Tibial nerve (tissue), 4 donors: Measurements from ENCODE around the gene TNFRSF25.

Experiments
- EP300 ChIP-seq, 2 donors: sonication (generic); formaldehyde crosslinking; IDR thresholded peaks; one replicate each; pipeline ENCODE4 v1.6.1; 2017; ENCODE audit warnings: antibody characterized with exemption in 2 of 2, mild to moderate bottlenecking in 1 of 2
- POLR2A ChIP-seq, 2 donors: fragments of 450-650 bp; IDR thresholded peaks; one replicate each; pipeline ENCODE4 v1.6.1; 2017; ENCODE audit warnings: antibody characterized with exemption in 2 of 2, mild to moderate bottlenecking in 2 of 2, moderate library complexity in 2 of 2
- TF ChIP-seq, protein P1 (sequence below), 5 experiments: fragments of 200-600 bp in 3 of 5; fragments of 450-650 bp in 2 of 5; sonication (generic) in 3 of 5; IDR thresholded peaks; one replicate each; pipeline ENCODE4 v1.5.1; 2016 to 2019; ENCODE audit warnings: antibody characterized with exemption in 5 of 5, mild to moderate bottlenecking in 3 of 5, moderate library complexity in 2 of 5

DNA sequence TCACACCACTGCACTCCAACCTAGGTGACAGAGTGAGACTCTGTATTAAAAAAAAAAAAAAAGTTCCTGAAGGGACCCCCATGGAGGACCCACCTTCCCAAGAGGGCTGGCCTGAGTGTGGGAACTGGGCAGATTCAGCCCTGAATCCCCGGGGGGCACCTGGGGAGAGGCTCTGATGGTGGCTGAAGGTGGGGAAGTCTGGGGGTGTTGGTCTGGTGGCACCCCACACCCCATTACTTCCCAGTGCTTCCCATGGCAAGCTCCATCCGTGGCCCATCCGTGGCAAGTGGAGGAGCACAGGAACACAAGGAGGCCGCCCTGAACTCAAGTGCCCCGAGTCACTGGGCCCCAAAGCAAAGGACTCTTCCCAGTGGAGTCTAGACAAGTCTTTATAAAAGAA, 778 bp upstream of the TNFRSF25 start:
- TF ChIP-seq, protein P1, sequence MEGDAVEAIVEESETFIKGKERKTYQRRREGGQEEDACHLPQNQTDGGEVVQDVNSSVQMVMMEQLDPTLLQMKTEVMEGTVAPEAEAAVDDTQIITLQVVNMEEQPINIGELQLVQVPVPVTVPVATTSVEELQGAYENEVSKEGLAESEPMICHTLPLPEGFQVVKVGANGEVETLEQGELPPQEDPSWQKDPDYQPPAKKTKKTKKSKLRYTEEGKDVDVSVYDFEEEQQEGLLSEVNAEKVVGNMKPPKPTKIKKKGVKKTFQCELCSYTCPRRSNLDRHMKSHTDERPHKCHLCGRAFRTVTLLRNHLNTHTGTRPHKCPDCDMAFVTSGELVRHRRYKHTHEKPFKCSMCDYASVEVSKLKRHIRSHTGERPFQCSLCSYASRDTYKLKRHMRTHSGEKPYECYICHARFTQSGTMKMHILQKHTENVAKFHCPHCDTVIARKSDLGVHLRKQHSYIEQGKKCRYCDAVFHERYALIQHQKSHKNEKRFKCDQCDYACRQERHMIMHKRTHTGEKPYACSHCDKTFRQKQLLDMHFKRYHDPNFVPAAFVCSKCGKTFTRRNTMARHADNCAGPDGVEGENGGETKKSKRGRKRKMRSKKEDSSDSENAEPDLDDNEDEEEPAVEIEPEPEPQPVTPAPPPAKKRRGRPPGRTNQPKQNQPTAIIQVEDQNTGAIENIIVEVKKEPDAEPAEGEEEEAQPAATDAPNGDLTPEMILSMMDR (IDR thresholded peaks at IDR 0.05): no peak
- TF ChIP-seq EP300 (IDR thresholded peaks at IDR 0.05): no peak
- no peak for TF ChIP-seq POLR2A (IDR thresholded peaks at IDR 0.05)
